Testis (tissue), 3 donors: ENCODE data around the gene CBX2. TPM values are rescaled to one million over a fixed set of nuclear protein-coding genes. Genes with fewer than 3 reads are reported as not detected.

Experiments used
- DNase-seq: peaks from one replicate; pipeline ENCODE4 v3.0.0-alpha.2; 2019
- H3K27ac ChIP-seq, 2 donors: fragments of 200-600 bp; sonication (generic); one replicate each; pipeline ENCODE4 v1.5.1; 2019
- H3K27me3 ChIP-seq: fragments of 200-600 bp; sonication (generic); one replicate; pipeline ENCODE4 v1.5.1; 2019
- H3K36me3 ChIP-seq: fragments of 200-600 bp; sonication (generic); one replicate; pipeline ENCODE4 v1.5.1; 2017; ENCODE audit warnings: low read depth; ENCODE audit errors: missing control alignments
- H3K4me1 ChIP-seq: fragments of 200-600 bp; sonication (generic); one replicate; pipeline ENCODE4 v1.5.1; 2019
- H3K4me3 ChIP-seq, 2 donors: fragments of 200-600 bp; sonication (generic); one replicate each; pipeline ENCODE4 v1.5.1; 2017 to 2019
- H3K9me3 ChIP-seq: fragments of 200-600 bp; sonication (generic); one replicate; pipeline ENCODE4 v1.5.1; 2017
- POLR2A ChIP-seq: fragments of 450-650 bp; IDR thresholded peaks from one replicate; pipeline ENCODE4 v1.6.1; 2017; ENCODE audit warnings: antibody characterized with exemption, mild to moderate bottlenecking, moderate library complexity
- WGBS, 2 donors: methylation state at CpG; one replicate each; pipeline ENCODE4 v1.1.5; 2018; 5-methylcytosine and 5-hydroxymethylcytosine counted together
- intact Hi-C: fragments of 100-400 bp; cut with DNase I; formaldehyde crosslinking; loops from one replicate; pipeline ENCODE4 v1.15.1; 2023; ENCODE audit warnings: low total_unique reads
- polyA plus RNA-seq: library from polyadenylated mRNA; stranded (reverse); fragments of 350-450 nt; fragmentation: Illumina TruSeq; extraction: RNeasy Lipid Tissue Mini Kit (QIAGEN cat#74804); gene quantifications from one replicate; pipeline ENCODE4 v1.2.3, GENCODE V29; 2014; ENCODE audit warnings: low read depth, low replicate concordance; ENCODE audit not compliant: insufficient read depth
- total RNA-seq, 2 donors: library from RNA; depleted of rRNA; stranded (reverse); fragments of >200 nt; gene quantifications; one replicate each; pipeline ENCODE4 v1.2.3, GENCODE V29; 2016
- TF ChIP-seq, protein P1 (sequence below), 3 experiments: fragments of 450-650 bp in 2 of 3; fragments of 200-600 bp in 1 of 3; sonication (generic) in 1 of 3; IDR thresholded peaks; one replicate each; pipeline ENCODE4 v1.5.1; 2016 to 2019; ENCODE audit warnings: antibody characterized with exemption in 3 of 3, mild to moderate bottlenecking in 2 of 3, moderate library complexity in 1 of 3

CBX2 gene
- total and polyA plus RNA-seq, 3 donors from 2014 or later: 19.4 to 30.7 (median 27.1) TPM

DNA sequence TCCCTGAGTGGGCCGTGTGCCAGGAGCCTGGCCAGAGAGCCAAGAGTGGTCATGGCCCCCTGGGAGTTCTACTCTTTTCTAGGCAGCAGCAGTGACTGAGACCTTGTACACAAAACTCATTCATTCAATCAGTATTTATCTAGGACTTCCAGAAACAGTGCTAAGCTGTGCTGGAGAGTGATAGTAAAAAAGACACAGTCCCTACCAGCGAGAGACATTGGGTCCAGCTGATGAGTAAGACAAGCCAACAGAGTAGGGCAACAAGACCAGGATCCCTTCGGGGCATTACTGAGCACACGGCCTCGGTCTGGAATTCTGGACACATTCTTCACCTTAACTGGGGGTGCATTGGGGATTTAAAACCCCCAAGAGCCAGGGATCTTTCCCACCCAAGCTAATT, 41.1 kb downstream of the CBX2 start:
- no peak overlapping the region for H3K4me3 ChIP-seq
- no peaks in the 10 kb centered on the region for H3K36me3 ChIP-seq
- H3K4me1 ChIP-seq: no peaks in the 10 kb centered on the region
- no peak overlapping the region for H3K27ac ChIP-seq
- no peaks in the 10 kb centered on the region for H3K9me3 ChIP-seq
- H3K27me3 ChIP-seq: no peaks in the 10 kb centered on the region
- no peak for DNase-seq
- WGBS, 2 donors: 75 to 84% methylated on average over 5 of the region's 5 CpGs
- intact Hi-C loops: no loop called here
- TF ChIP-seq POLR2A: no peak
- TF ChIP-seq, protein P1, sequence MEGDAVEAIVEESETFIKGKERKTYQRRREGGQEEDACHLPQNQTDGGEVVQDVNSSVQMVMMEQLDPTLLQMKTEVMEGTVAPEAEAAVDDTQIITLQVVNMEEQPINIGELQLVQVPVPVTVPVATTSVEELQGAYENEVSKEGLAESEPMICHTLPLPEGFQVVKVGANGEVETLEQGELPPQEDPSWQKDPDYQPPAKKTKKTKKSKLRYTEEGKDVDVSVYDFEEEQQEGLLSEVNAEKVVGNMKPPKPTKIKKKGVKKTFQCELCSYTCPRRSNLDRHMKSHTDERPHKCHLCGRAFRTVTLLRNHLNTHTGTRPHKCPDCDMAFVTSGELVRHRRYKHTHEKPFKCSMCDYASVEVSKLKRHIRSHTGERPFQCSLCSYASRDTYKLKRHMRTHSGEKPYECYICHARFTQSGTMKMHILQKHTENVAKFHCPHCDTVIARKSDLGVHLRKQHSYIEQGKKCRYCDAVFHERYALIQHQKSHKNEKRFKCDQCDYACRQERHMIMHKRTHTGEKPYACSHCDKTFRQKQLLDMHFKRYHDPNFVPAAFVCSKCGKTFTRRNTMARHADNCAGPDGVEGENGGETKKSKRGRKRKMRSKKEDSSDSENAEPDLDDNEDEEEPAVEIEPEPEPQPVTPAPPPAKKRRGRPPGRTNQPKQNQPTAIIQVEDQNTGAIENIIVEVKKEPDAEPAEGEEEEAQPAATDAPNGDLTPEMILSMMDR (IDR thresholded peaks at IDR 0.05): no peak

DNA sequence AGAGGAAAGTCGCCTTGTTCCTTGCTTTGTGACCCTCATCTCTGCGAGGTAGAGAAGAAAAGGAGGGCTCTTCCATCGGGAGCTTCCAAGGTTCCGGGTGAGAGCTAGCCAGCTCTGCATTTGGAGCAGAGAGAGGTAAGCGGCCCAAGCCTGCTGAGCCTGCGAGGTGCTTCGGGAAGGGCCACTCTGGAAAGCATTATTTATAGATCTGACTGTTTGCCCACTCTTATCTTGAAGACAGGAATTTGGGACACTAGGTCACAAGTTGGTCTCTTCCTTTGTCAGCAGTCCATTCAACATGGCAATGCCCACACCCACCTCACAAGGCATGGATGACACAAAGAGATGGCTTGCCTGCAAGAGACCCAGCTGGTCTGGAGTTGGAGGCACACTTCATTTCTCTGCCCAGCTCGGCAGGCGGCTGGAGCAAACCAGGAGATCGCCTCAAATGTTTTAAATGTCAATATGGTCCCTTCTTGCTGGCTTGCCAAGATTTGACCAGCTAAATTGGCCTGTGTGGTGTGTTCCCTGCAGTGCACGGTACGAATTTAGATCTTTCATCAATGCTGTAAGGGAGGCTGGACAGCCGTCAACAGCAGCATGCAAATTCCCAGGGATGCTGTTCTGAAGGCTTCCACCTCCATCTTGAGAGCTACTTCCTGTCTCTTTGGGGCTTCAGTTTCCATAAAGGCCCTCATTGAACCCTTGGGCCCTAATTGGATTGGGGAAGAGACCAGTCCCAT, 41.8 kb downstream of the CBX2 start:
- no peaks in the 10 kb centered on the region for H3K9me3 ChIP-seq
- WGBS, 2 donors: 91 to 93% methylated on average over 13 of the region's 13 CpGs
- no peak for TF ChIP-seq POLR2A
- TF ChIP-seq, protein P1 (IDR thresholded peaks at IDR 0.05): no peak
- no peak for DNase-seq
- no peaks in the 10 kb centered on the region for H3K4me1 ChIP-seq
- no peaks in the 10 kb centered on the region for H3K27me3 ChIP-seq
- H3K27ac ChIP-seq: no peak overlapping the region
- H3K4me3 ChIP-seq: no peak overlapping the region
- intact Hi-C loops: no loop called here
- H3K36me3 ChIP-seq: no peaks in the 10 kb centered on the region

- Histone ChIP-seq H3K36me3 (no peaks in the 10 kb centered on the region), H3K27ac (no peak overlapping the region), H3K4me3 (no peak overlapping the region), H3K27me3 (no peaks in the 10 kb centered on the region), H3K4me1 (no peaks in the 10 kb centered on the region), H3K9me3 (no peaks in the 10 kb centered on the region)
- no peak for DNase-seq
- WGBS, 2 donors: 94 to 95% methylated on average over 4 of the region's 4 CpGs
- intact Hi-C loops: no loop called here
- no peak for TF ChIP-seq POLR2A
- TF ChIP-seq, protein P1 (IDR thresholded peaks at IDR 0.05): no peak
These were observed 43.0 kb downstream of the CBX2 start for GRCh38 chr17:79820959-79821330.

DNA sequence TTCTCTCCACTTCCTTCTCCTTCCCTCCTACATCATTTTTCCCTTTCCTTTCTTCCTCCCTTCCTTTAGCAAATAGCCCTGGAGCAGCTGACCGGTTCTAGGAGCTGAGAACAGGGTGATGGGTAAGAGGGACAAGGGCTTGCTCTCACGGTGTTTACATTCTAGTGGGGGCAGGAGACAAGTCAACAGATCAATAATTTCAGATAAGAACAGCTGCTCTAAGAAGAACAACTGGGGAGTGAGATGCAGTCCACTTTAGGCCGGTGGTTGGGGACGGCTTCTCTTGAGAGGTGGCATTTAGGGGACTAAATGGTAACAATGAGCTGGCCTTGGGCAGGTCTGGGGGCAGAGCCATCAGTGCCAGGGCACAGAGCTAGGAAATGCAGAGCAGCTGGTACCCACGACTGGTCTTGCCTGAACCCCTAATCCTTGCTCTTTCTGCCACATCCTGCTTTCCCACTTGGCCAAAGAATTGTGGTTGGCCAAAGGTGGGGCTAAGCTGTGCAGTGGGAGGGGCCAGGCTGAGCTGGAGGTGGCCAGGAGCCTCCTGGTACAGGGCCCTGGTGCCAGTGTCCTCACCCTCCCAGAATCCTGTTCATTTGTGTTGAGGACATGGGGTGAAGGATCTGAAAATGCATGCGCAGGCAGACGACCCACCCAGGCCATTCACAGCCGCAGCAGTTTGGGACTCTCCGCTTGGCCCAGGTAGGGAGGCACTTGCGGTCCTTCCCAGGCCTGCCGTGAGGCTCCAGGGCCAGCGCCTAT, 43.6 kb downstream of the CBX2 start:
- TF ChIP-seq, protein P1 (IDR thresholded peaks at IDR 0.05): no peak
- no peak for TF ChIP-seq POLR2A
- Histone ChIP-seq H3K36me3 (no peaks in the 10 kb centered on the region), H3K27ac (no peak overlapping the region), H3K4me3 (no peak overlapping the region), H3K9me3 (no peaks in the 10 kb centered on the region), H3K4me1 (no peaks in the 10 kb centered on the region), H3K27me3 (no peaks in the 10 kb centered on the region)
- intact Hi-C loops: no loop called here
- WGBS, 2 donors: 87 to 88% methylated on average over 12 of the region's 12 CpGs
- no peak for DNase-seq
